ENCODE measurements around the gene NOSTRIN. TPM values are rescaled to one million over a fixed set of nuclear protein-coding genes. Genes with fewer than 3 reads are reported as not detected.

The NOSTRIN gene
- total RNA-seq, 2 donors from 2014 or later, result not detected

DNA sequence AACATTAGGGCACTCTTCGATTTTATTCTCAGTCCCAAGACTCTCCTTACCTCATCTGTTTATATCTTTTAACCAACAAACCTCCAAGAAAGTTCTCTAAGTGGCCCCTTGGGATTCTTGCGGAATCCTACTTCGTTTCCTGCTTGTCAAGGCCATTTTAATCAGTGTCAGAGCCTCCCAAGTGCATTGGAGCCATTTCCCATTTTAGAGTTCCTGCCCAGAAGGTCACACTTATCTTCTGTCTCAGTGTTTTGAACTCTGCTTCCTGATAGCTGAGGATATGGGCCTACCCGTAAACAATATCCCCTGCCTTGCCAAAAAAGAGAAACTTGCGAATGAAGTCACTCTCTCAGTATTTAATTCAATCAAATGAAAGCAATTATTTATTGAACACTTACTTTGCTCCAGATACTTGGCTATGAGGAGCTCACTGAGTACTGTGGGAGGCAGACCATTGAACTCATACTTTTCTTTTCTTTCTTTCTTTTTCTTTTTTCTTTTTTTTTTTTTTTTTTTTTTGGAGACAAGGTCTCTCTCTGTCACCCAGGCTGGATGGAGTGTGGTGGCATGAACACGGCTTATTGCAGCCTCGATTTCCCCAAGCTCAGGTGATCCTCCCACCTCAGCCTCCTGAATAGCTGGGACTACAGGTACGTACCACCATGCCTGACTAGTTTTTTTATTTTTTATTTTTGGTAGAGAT is 5.7 kb upstream of the NOSTRIN start:
- no peaks in the 10 kb centered on the region for H3K36me3 Mint-ChIP-seq
- no peak overlapping the region for H3K4me3 Mint-ChIP-seq
- no peak for DNase-seq (ENCODE audit: low spot score)
- H3K27me3 Mint-ChIP-seq, result no peaks in the 10 kb centered on the region
- H3K9me3 Mint-ChIP-seq, result no peaks in the 10 kb centered on the region
- no peak for ATAC-seq
- H3K4me1 Mint-ChIP-seq (ENCODE audit: low read depth in 2 of 2), result no peaks in the 10 kb centered on the region
- H3K27ac Mint-ChIP-seq, result no peak overlapping the region

DNA sequence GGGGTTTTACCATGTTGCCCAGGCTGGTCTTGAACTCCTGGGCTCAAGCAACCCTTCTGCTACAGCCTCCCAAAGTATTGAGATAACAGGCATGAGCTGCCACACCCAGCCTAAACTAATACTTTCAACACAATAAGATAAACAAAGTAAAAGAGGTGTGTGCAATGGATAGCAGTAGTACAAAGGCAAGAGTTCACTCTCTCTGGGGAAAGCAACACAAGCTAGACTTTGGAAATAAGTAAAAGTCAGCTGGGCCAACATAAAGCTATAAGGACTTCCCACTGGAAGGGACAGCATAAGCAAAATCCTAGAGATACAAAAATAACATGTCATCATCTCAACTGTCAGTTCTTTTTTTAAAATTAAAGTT is 5.2 kb upstream of the NOSTRIN start:
- H3K9me3 Mint-ChIP-seq, result no peaks in the 10 kb centered on the region
- no peaks in the 10 kb centered on the region for H3K27me3 Mint-ChIP-seq
- no peaks in the 10 kb centered on the region for H3K36me3 Mint-ChIP-seq
- H3K4me3 Mint-ChIP-seq, result no peak overlapping the region
- H3K27ac Mint-ChIP-seq, result no peak overlapping the region
- no peaks in the 10 kb centered on the region for H3K4me1 Mint-ChIP-seq (ENCODE audit: low read depth in 2 of 2)
- no peak for ATAC-seq
- DNase-seq (ENCODE audit: low spot score), result no peak

DNA sequence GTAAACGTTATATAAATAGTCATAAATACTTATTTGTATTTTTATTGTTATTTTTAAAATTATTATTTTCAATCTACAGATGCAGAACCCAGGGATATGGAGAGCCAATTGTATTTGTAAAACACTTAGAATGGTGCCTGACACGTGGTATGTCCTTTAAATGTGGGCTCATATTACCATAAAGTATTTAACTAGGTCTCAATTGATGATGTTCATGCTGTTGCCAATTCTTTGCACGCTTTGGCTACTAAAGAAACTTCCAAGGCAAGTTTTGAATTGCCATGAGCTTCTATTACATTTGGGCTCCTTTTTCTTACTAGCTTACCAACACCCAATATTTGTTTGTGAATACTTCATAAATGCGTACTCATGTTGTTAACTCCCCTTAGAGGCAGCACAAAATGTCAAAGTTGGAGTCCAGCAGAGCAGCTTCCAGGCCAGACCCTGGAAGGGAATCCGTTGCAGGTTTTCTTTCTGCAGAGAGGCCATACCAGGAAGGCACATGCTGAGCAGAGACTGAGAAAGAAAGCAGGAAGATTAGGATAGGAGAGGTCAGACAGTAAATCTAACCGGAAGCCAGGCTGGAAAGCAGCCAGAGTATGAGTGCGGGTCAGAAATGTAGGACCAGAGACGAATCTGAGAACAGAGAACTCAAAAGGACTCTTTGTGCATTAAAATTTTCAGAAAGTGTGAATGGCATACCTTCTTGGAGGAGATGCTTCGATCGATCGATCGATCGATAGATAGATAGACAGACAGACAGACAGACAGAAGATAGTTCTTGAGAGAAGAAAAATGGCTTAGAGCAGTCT is 4.2 kb upstream of the NOSTRIN start:
- no peak for ATAC-seq
- H3K27me3 Mint-ChIP-seq, result peaks cover 0 to 2% of the 10 kb centered on the region in 2 donors
- no peak overlapping the region for H3K27ac Mint-ChIP-seq
- DNase-seq (ENCODE audit: low spot score), result no peak
- H3K4me3 Mint-ChIP-seq, result no peak overlapping the region
- H3K36me3 Mint-ChIP-seq, result no peaks in the 10 kb centered on the region
- no peaks in the 10 kb centered on the region for H3K9me3 Mint-ChIP-seq
- no peaks in the 10 kb centered on the region for H3K4me1 Mint-ChIP-seq (ENCODE audit: low read depth in 2 of 2)

DNA sequence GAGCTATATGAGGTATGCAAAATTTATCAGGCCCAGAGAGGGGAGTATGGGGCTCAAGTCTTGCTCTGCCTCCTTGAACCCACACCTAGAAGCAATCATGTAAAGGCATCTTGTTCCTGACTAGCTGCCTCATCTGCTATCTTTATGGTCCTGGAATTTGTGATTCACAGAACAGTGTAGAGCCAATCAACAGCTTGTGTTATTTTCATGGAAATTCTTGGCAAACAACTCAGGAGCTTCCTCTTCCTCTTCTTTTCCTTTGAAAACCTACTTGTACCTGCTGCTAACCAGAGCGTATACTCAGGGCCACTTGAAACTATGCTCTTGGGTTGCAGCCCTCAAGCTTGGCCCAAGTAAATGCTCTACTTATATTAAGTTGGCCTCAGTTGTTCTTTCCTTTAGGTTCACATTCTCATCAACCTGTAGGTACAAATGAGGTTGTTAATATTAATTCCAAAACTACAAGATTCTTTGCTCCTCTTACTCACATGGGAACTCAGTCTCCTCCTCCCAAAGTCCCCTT is 3.5 kb upstream of the NOSTRIN start:
- no peaks in the 10 kb centered on the region for H3K4me1 Mint-ChIP-seq (ENCODE audit: low read depth in 2 of 2)
- H3K27ac Mint-ChIP-seq, result no peak overlapping the region
- DNase-seq (ENCODE audit: low spot score) (no peak), ATAC-seq (no peak)
- no peaks in the 10 kb centered on the region for H3K36me3 Mint-ChIP-seq
- no peak overlapping the region for H3K4me3 Mint-ChIP-seq
- H3K27me3 Mint-ChIP-seq, result peaks cover 0 to 2% of the 10 kb centered on the region in 2 donors
- H3K9me3 Mint-ChIP-seq, result no peaks in the 10 kb centered on the region

DNA sequence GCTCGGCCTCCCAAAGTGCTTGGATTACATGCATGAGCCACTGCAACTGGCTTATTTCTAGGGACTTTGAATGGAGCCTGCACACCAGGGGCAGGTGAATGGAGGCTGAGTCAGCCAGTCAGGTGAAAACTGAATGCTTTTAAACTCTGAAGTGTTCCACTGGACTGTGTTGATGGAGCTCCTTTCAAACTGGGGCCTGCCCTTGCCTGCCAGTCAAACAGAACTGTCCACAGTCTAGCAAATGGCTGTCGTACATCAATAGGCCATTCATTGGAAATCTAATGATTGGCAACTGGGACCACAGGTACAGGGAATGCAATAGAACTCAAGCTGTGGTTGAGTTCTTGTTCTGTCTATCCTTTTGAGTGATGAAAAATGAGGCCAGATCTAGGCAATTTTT is 966 bp upstream of the NOSTRIN start:
- DNase-seq (ENCODE audit: low spot score) (no peak), ATAC-seq (no peak)
- Mint-ChIP-seq H3K27ac (no peak overlapping the region), H3K4me1 (ENCODE audit: low read depth in 2 of 2) (no peaks in the 10 kb centered on the region), H3K36me3 (no peaks in the 10 kb centered on the region), H3K4me3 (no peak overlapping the region), H3K9me3 (no peaks in the 10 kb centered on the region), H3K27me3 (peaks cover 0 to 2% of the 10 kb centered on the region in 2 donors)

DNA sequence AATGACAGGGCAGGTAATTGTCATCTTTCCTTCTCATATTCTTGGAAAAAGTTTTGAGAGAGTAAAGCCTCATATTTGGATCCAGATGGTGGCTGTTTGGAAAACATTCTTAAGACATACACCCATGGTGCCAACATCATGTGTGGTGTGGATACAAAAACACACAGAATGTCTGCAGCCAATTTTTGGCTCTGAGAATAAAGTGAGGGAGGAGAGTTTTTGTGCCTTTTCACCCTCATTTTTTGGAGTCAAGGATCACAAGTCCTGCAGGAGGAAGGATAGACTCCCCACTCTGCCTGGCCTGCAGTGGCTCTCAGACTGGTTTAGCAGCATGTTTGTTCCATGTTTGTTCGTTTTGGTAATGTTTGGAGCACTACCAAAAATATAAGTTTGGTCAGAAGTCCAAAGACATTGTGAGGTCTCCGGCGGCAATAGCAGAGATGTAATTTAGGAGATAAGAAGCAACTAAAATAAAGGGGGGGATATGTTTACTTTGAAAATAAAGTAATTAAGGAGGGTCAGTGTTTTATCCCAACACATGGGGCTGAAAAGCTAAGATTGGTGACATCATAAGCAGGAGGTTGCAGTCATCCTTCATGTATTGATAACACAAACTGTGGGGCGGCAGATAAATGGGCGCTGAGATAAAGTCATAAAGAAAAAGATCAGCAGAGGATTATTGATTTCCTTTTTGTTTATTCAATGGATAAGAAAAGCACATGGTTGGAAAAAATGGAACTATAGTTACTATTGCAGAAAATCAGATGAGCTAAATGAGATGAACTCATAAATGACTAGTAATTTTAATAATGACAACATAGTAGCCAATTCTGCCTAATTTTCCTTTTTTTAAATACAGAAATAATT is 655 bp downstream of the NOSTRIN start:
- Mint-ChIP-seq H3K9me3 (no peaks in the 10 kb centered on the region), H3K27me3 (peaks cover 0 to 2% of the 10 kb centered on the region in 2 donors), H3K4me1 (ENCODE audit: low read depth in 2 of 2) (no peaks in the 10 kb centered on the region), H3K4me3 (no peak overlapping the region), H3K36me3 (no peaks in the 10 kb centered on the region), H3K27ac (no peak overlapping the region)
- DNase-seq (ENCODE audit: low spot score), result no peak
- no peak for ATAC-seq

DNA sequence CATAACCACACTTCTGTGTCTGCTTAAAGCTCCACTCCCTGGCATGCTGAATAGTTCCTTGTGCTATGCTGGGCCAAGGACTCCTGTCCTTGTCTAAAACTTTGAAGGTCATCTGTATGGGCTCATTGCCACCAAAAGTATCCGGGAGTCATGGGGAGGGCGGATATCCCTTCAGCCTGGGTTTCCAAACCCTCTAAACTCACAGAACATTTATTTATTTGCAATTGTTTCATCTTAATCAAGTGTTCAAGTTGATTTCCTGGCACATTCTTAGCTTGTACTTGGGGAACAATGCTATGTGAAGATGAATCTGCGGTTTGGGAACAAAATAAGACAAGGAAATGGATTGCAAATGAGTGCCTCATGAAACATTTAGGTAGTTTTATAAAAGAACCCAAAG is 1.8 kb downstream of the NOSTRIN start:
- no peaks in the 10 kb centered on the region for H3K36me3 Mint-ChIP-seq
- no peaks in the 10 kb centered on the region for H3K9me3 Mint-ChIP-seq
- ATAC-seq (no peak), DNase-seq (ENCODE audit: low spot score) (no peak)
- no peak overlapping the region for H3K4me3 Mint-ChIP-seq
- H3K27ac Mint-ChIP-seq, result no peak overlapping the region
- H3K4me1 Mint-ChIP-seq (ENCODE audit: low read depth in 2 of 2), result no peaks in the 10 kb centered on the region
- H3K27me3 Mint-ChIP-seq, result peaks cover 0 to 2% of the 10 kb centered on the region in 2 donors

DNA sequence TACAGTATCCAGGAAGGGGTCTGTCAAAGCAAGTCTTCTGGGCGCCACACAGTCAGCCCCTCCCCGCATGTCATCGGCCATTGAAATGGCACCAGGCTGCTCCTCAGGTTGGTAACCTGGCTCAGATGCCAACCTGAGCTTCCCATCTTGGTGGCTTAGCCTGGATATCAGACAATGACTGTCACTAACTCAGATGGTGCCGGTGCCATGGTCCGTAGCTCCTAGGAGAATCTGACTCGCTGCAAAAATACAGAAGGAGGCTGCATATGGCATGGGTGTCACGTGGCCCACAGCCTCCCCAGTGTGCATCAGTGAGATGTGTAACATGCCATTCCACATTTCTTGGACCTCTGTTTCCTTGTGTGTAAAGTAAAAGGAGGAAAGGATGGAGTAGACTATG is 3.2 kb downstream of the NOSTRIN start:
- Mint-ChIP-seq H3K4me3 (no peak overlapping the region), H3K36me3 (no peaks in the 10 kb centered on the region)

DNA sequence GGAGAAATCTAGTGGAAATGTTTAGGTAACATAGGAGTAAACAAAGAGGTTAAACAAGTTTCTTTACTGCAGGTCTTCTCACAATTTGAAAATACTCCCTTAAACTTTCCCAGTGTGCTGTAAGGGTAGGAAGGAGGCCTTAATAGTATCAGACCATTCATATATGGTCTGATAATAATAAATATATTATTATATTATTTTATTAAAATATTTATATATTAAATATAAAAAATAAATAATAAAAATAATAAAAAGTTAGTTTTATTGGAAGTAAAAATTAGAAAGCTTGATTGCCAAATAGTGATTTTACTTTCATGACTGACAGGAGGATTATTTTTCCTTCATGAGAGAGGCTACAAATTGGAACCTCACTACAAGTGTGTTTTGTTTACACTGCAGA is 7.1 kb downstream of the NOSTRIN start:
- no peaks in the 10 kb centered on the region for H3K9me3 Mint-ChIP-seq
- H3K36me3 Mint-ChIP-seq, result no peaks in the 10 kb centered on the region
- no peak overlapping the region for H3K4me3 Mint-ChIP-seq
- DNase-seq (ENCODE audit: low spot score), result no peak
- ATAC-seq, result no peak
- H3K27ac Mint-ChIP-seq, result no peak overlapping the region
- no peaks in the 10 kb centered on the region for H3K4me1 Mint-ChIP-seq (ENCODE audit: low read depth in 2 of 2)
- no peaks in the 10 kb centered on the region for H3K27me3 Mint-ChIP-seq

More for the DNA sequence above, 3.2 kb downstream of the NOSTRIN start:
- no peaks in the 10 kb centered on the region for H3K4me1 Mint-ChIP-seq (ENCODE audit: low read depth in 2 of 2)
- H3K27ac Mint-ChIP-seq, result no peak overlapping the region
- peaks cover 0 to 2% of the 10 kb centered on the region in 2 donors for H3K27me3 Mint-ChIP-seq
- H3K9me3 Mint-ChIP-seq, result no peaks in the 10 kb centered on the region
- DNase-seq (ENCODE audit: low spot score) (no peak), ATAC-seq (peak in 1 of 2 donors; percentile 28)

DNA sequence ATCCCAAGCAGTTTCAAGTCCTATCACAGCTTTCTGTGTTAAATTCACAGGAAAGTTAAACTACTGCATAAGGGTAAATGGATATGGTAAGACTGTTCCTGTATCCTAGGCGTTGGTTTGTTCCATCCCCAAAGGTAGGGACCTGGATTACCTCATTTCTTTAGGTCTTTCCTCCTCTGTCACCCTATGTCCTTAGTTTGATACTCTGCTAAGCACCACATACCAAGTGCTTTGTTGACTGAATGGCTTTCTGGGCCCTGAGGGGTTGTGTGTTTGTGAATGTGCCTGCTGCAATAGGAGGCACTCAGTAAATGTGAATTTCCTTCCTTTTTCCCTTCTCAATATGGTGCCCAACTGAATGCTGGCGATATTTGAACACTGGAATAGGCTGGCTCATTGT is 7.8 kb downstream of the NOSTRIN start:
- no peaks in the 10 kb centered on the region for H3K36me3 Mint-ChIP-seq

DNA sequence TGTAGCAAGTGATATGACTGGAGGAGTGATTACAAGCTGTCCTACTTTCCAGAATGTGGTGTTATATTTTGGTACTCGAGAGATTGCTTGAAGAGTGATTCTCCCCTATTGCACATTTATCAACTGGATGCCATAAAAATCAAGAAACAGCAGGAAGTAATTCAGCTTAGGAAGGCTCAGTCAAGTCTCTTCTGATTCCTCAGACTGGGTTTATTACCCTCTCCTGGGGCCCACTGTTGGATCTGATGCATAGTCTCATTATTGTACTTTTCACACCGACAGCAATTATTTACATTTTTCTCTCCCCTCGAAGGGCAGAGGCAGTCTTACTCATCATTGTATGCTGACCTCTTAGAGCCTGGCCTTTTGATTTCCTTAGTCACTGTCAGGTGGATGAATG is 9.3 kb downstream of the NOSTRIN start:
- Mint-ChIP-seq H3K4me3 (no peak overlapping the region), H3K4me1 (ENCODE audit: low read depth in 2 of 2) (no peaks in the 10 kb centered on the region), H3K36me3 (no peaks in the 10 kb centered on the region), H3K27me3 (peaks cover 6 to 11% of the 10 kb centered on the region in 2 donors), H3K9me3 (no peaks in the 10 kb centered on the region), H3K27ac (no peak overlapping the region)
- DNase-seq (ENCODE audit: low spot score) (no peak), ATAC-seq (no peak)

More for the DNA sequence above, 7.8 kb downstream of the NOSTRIN start:
- no peaks in the 10 kb centered on the region for H3K4me1 Mint-ChIP-seq (ENCODE audit: low read depth in 2 of 2)
- no peaks in the 10 kb centered on the region for H3K27me3 Mint-ChIP-seq
- ATAC-seq, result no peak
- no peaks in the 10 kb centered on the region for H3K9me3 Mint-ChIP-seq
- no peak for DNase-seq (ENCODE audit: low spot score)
- H3K27ac Mint-ChIP-seq, result no peak overlapping the region
- H3K4me3 Mint-ChIP-seq, result no peak overlapping the region

DNA sequence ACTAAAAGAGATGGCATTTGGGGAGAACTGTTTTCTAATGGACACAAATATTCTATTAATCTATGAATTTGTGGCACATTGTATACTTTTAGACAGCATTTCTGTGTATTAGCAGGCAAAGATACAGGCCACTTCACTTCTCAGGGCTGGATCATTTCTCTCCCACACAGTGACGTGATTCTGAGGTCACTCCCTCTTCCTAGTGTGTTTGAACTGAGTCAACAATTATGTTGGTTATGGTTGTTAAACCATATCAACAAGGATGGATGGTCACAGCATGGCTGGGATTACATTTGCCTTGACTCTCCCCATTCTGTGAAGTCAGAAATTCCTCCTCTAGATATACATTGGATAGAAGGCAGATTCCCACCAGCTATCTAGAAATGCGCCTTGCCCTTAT is 11.6 kb downstream of the NOSTRIN start:
- no peaks in the 10 kb centered on the region for H3K36me3 Mint-ChIP-seq
- DNase-seq (ENCODE audit: low spot score) (no peak), ATAC-seq (no peak)
- H3K27ac Mint-ChIP-seq, result no peak overlapping the region
- no peak overlapping the region for H3K4me3 Mint-ChIP-seq
- no peaks in the 10 kb centered on the region for H3K9me3 Mint-ChIP-seq
- no peaks in the 10 kb centered on the region for H3K4me1 Mint-ChIP-seq (ENCODE audit: low read depth in 2 of 2)
- H3K27me3 Mint-ChIP-seq, result peaks cover 6 to 13% of the 10 kb centered on the region in 2 donors

DNA sequence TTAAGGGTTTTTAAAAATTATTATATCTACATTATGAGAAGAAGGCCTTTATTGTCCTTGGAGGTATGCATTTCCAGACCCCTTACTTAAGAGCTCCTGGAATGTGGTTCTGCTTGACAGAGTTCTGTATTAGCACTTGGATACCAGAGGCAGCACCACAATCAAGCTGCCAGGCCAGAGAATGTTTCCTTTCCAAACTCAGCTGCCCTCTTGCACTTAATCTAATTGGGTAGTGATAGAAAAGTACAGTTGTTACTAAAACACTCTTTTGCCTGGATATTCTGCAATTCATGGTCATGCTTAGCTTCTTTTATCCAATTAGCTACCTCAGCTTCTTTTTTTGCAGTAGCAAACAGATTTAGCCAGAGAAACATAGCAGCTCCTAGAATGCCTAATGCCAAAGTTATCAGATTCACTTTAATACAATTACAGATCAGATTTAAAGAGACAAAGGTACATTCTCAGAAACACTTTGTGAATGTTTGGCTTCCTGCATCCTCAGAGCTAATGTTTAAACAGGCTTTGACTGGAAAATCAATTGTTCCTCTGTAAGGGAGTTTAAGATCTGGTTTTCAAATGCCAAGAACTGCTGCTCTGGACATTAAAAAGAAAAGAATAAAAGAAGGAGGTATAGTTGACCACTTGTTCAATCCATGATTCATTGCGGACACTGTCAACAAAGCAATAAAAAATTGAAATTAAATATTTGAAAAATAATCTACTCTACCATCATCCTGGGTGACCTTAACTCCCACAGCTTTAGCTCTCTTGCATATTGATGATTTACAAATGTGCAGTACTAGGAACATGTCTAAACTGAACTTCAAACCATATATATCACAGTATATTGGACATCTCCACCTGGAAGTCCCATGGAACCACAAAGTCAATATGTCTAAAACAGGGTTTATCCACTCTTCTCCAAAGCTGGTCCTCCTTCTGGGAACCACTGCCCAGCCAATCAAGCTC is 12.8 kb downstream of the NOSTRIN start:
- ATAC-seq, result no peak
- no peak for DNase-seq (ENCODE audit: low spot score)

More for the DNA sequence above, 12.8 kb downstream of the NOSTRIN start:
- Mint-ChIP-seq H3K9me3 (no peaks in the 10 kb centered on the region), H3K4me1 (ENCODE audit: low read depth in 2 of 2) (no peaks in the 10 kb centered on the region), H3K4me3 (no peak overlapping the region), H3K27ac (no peak overlapping the region), H3K27me3 (peaks cover 6 to 13% of the 10 kb centered on the region in 2 donors), H3K36me3 (no peaks in the 10 kb centered on the region)

Measured in natural killer cell treated with Interleukin-12 subunit alpha and Interleukin-12 subunit beta and Interleukin-15 and Interleukin-18, amount 100 ng/mL, for 72 hours (primary cell).